HG03108 (cell line): ENCODE data around the gene CRP.
"Not testable (repeated sequence)": the region's sequence is repeated elsewhere in the genome, so short reads cannot be mapped to it uniquely, and the experiment has no call there.

Source experiments
- ATAC-seq: cut with Tn5 transposase; IDR thresholded peaks from one replicate; pipeline ENCODE4 v1.9.1; 2021; ENCODE audit warnings: moderate library complexity; ENCODE audit not compliant: unreplicated experiment

The CRP gene, protein sequence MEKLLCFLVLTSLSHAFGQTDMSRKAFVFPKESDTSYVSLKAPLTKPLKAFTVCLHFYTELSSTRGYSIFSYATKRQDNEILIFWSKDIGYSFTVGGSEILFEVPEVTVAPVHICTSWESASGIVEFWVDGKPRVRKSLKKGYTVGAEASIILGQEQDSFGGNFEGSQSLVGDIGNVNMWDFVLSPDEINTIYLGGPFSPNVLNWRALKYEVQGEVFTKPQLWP

DNA sequence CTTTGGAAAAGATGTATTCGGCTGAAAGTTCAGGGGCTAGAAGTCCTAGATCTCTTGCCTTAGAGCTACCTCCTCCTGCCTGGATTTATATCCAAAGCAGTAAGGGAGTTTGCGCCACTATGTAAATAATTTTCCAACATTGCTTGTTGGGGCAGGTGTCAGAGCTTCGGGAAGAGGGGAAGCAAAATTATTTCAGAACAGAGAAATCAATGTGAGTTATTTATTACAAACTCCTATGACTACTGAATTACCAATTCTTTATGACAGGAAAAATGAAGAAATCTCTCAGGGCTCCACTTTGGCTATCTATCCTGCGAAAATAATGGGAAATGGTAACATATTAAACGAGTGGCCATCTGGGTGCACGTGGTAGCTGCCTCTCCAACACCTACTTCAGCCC lies at the start of gene CRP:
TSS of gene CRP (minus strand) at position 61 of the 400 bp plus-strand sequence. CDS start 104 bp downstream, outside the sequence.
- no peak for ATAC-seq

- ATAC-seq: no peak
These were observed 49.3 kb upstream of the CRP start for GRCh38 chr1:159763686-159764085.

- ATAC-seq: no peak
These were observed 42.0 kb upstream of the CRP start for GRCh38 chr1:159756397-159756796.

DNA sequence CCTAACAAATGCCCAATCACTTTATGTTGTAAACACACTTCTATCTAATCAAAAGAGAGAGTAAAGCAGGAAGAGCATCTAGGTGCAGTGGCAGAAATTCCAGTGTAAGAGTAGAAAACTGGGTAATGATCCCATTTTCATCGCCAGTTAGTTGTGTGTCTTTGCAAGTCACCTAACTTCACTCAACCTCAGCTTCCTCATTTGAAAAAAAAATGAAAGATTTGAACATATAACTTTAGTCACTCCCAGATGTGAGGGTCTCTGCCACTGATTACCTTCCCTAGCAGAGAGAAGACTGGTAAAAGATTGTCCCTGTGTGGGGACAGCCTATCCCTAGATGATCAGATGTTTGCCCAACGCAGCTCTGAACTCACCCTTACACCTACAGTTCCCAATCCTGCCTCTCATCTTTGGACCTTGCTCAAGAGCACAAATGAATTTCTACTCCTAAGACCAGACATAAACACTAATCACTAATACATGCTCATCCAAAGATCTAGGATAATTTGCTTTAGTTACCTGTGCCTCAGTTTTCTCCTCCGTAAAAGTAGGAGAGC lies 41.1 kb upstream of the CRP start:
- no peak for ATAC-seq

GRCh38 chr1:159753386-159753785 lies 39.0 kb upstream of the CRP start:
- ATAC-seq: no peak

DNA sequence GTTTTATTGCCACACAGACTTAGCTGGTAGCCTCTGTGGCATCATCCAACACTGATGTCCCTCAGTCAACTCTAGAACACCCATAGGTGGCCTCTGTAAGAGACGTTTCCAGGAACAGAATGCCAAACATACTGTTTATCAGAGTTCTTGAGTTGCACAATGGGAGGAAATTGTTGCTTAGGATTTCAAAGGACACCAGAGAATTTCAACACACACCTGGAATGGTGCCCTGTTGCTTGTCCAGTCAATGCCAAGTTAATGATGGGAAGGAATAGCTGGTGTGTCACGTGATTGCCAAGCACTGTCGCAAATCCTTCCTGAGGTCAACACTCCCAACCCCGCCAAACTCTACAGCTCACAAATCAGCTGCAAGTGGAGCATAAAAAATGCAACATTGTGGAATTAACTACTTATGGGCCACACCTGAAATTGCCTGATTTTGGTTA lies 37.8 kb upstream of the CRP start:
- ATAC-seq: no peak

- no peak for ATAC-seq
These were observed 36.6 kb upstream of the CRP start for GRCh38 chr1:159751031-159751430.

- no peak for ATAC-seq
These were observed 36.2 kb upstream of the CRP start for GRCh38 chr1:159750621-159751020.

GRCh38 chr1:159749630-159750029 lies 35.2 kb upstream of the CRP start:
- ATAC-seq: no peak

GRCh38 chr1:159748370-159748769 lies 34.0 kb upstream of the CRP start:
- ATAC-seq: no peak

- no peak for ATAC-seq
These were observed 32.3 kb upstream of the CRP start for GRCh38 chr1:159746666-159747065.

GRCh38 chr1:159743651-159744410 lies 29.4 kb upstream of the CRP start:
- ATAC-seq: no peak

- ATAC-seq: no peak
These were observed 23.0 kb upstream of the CRP start for GRCh38 chr1:159737238-159737916.

DNA sequence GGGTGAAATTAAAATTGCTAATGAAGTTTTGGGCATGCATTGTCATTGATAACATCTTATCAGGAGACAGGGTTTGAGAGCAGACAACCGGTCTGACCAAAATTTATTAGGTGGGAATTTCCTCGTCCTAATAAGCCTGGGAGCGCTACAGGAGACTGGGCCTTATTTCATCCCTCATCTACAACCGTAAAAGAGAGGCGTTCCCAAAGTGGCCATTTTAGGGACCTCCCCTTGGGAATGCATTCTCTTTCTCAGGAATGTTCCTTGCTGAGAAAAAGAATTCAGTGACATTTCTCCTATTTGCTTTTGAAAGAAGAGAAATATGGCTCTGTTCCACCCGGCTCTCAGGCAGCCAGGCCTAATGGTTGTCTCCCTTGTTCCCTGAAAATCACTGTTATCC lies 8.8 kb upstream of the CRP start:
- ATAC-seq: not testable (repeated sequence)

GRCh38 chr1:159719990-159720389 lies 5.6 kb upstream of the CRP start:
- ATAC-seq: no peak

DNA sequence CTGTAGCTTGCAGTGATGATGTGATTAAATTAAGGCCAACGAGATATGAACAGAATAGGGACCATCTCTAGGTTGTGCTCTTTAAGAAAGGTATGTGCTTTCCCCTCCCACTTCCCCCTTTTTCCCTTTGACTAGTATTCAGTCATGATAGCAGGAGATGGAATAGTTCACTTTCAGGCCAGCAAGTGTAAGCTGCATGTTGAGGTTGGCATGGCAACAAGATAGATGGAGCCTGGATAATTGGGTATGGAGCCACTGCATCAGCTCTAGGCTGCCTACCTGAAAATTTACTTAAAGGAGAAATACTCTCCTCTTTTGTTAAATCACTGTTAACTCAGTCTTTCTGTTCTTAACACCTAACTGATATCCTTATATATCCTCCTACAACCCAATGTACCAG lies 1.5 kb upstream of the CRP start:
- ATAC-seq: no peak

GRCh38 chr1:159712080-159712479 lies 2.3 kb downstream of the CRP start:
- ATAC-seq: no peak

DNA sequence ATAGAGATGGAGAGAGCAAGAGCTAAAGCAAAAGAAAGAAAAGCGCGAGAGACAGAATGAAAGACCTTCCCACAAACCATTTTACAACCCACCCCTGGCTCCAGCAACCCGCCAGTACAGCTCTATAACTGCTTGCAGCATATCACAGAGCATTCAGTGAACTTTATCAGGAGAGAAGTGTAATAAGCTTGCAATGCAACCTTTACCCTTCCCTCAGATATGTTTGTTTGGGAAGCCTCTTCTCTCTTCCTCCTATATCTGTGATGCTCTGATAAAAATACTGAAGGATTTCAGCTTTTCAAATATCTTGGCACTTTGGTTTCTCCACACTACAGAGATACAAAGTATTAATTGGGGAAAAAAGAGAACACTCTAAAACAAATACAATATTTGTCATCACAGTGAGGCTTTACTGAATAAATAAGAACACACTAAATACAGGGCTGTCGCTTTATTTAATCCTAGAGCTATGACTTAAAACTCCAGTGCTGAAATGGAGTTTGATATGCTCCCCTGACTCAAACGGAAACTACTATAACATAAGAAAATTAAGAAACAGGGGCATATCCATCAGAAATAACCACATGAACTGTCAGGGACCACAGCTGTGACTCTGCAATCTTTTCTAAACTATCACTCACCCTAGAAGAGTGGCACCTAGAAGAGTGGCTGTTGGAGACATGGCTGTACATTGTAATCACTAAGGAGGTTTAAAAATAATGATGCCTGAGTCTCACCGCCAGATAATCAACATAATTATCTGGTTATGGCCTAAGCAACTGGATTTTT lies 6.7 kb downstream of the CRP start:
- no peak for ATAC-seq

- ATAC-seq: no peak
These were observed 8.5 kb downstream of the CRP start for GRCh38 chr1:159705904-159706256.

GRCh38 chr1:159705251-159705903 lies 9.0 kb downstream of the CRP start:
- ATAC-seq: no peak
